ENCODE results near the gene SGCE.

GRCh38 chr7:94602181-94602580, 53.8 kb downstream of the SGCE start:
- no peak for TF ChIP-seq CTCF (conservative IDR thresholded peaks at IDR 0.05 in 1 of 2, IDR thresholded peaks at IDR 0.05 in 1 of 2; ENCODE audit: extremely low read depth in 1 of 2, insufficient read depth in 1 of 2, low read depth in 1 of 2, low read length in 2 of 2)
- TF ChIP-seq EZH2 (IDR thresholded peaks at IDR 0.05; ENCODE audit: borderline replicate concordance, low read length): no peak

All from mammary epithelial cell (primary cell).